Keratinocyte (primary cell): Measurements from ENCODE around the gene CA4. TPM values are rescaled to one million over a fixed set of nuclear protein-coding genes. Genes with fewer than 3 reads are reported as not detected.

ENCODE experiments used
- DNase-seq: peaks from one replicate; pipeline ENCODE4 v3.0.0-alpha.2; 2011; ENCODE audit warnings: low read depth, missing footprints, low spot score
- FAIRE-seq: peaks from 2 replicates; lab custom pipeline; 2011; peaks lifted over from hg19 to GRCh38; lab: Jason Lieb, UNC
- H2AFZ ChIP-seq: 2 replicates; pipeline ENCODE4 v1.6.0; 2012; ENCODE audit warnings: low read length, control low read depth, inconsistent platforms; ENCODE audit not compliant: control insufficient read depth
- H3K27ac ChIP-seq: 2 replicates; pipeline ENCODE4 v1.5.1; 2011; ENCODE audit warnings: low read length; ENCODE audit not compliant: control insufficient read depth, insufficient read depth
- H3K27me3 ChIP-seq: 3 replicates; pipeline ENCODE4 v1.6.0; 2011; ENCODE audit warnings: low read length; ENCODE audit not compliant: control insufficient read depth, insufficient read depth; ENCODE audit errors: extremely low read depth
- H3K36me3 ChIP-seq, 2 experiments: 2 replicates in 1 of 2; 3 replicates in 1 of 2; pipeline ENCODE4 v1.5.1; 2011; ENCODE audit warnings: low read length in 2 of 2, mild to moderate bottlenecking in 1 of 2; ENCODE audit not compliant: control insufficient read depth in 2 of 2, insufficient read depth in 2 of 2; ENCODE audit errors: extremely low read depth in 1 of 2
- H3K4me1 ChIP-seq: 3 replicates; pipeline ENCODE4 v1.5.1; 2011; ENCODE audit warnings: low read length; ENCODE audit not compliant: control insufficient read depth, insufficient read depth; ENCODE audit errors: extremely low read depth
- H3K4me2 ChIP-seq: 3 replicates; pipeline ENCODE4 v1.6.0; 2011; ENCODE audit warnings: low read depth, low read length; ENCODE audit not compliant: control insufficient read depth, insufficient read depth; ENCODE audit errors: extremely low read depth
- H3K4me3 ChIP-seq, 3 experiments: fragments of 200-600 bp in 1 of 3; sonication (generic) in 1 of 3; 2 replicates in 2 of 3; 3 replicates in 1 of 3; pipeline ENCODE4 v1.5.1; 2011 to 2016; ENCODE audit warnings: low read length in 3 of 3, mild to moderate bottlenecking in 3 of 3, control low read depth in 2 of 3, inconsistent platforms in 1 of 3, low read depth in 1 of 3, mixed read lengths in 1 of 3, mixed run types in 1 of 3, moderate library complexity in 1 of 3; ENCODE audit not compliant: control insufficient read depth in 2 of 3, insufficient read depth in 2 of 3; ENCODE audit errors: extremely low read depth in 1 of 3
- H3K79me2 ChIP-seq: 2 replicates; pipeline ENCODE4 v1.6.0; 2012; ENCODE audit warnings: low read length; ENCODE audit not compliant: control insufficient read depth, insufficient read depth
- H3K9ac ChIP-seq: 3 replicates; pipeline ENCODE4 v1.6.0; 2011; ENCODE audit warnings: low read length; ENCODE audit not compliant: control insufficient read depth, insufficient read depth; ENCODE audit errors: extremely low read depth
- H3K9me1 ChIP-seq: 3 replicates; pipeline ENCODE4 v1.6.0; 2011; ENCODE audit warnings: low read length; ENCODE audit not compliant: control insufficient read depth, insufficient read depth; ENCODE audit errors: extremely low read depth
- H3K9me3 ChIP-seq: 2 replicates; pipeline ENCODE4 v1.5.1; 2012; ENCODE audit warnings: low read depth, low read length; ENCODE audit not compliant: control insufficient read depth
- H4K20me1 ChIP-seq: 3 replicates; pipeline ENCODE4 v1.6.0; 2011; ENCODE audit warnings: low read length; ENCODE audit not compliant: control insufficient read depth, insufficient read depth; ENCODE audit errors: extremely low read depth
- CTCF ChIP-seq, 3 experiments: IDR thresholded peaks in 1 of 3; conservative IDR thresholded peaks in 1 of 3; optimal IDR thresholded peaks in 1 of 3; 2 replicates in 2 of 3; 3 replicates in 1 of 3; pipeline versions ENCODE3 to v1.5.1; 2011; ENCODE audit warnings: low read length in 3 of 3, mild to moderate bottlenecking in 3 of 3, moderate library complexity in 2 of 3, control low read depth in 1 of 3, inconsistent platforms in 1 of 3; ENCODE audit not compliant: insufficient read depth in 2 of 3; ENCODE audit errors: extremely low read depth in 1 of 3
- EZH2 ChIP-seq: IDR thresholded peaks from one replicate; pipeline ENCODE4 v1.6.1; 2012; ENCODE audit warnings: inconsistent platforms, mild to moderate bottlenecking, low read length, moderate library complexity
- dilution Hi-C: fragments of 300-500 bp; cut with MboI; formaldehyde crosslinking; loops from one replicate; pipeline ENCODE4 v1.7.0; 2020; ENCODE audit warnings: low sequenced_read_pairs; ENCODE audit not compliant: extremely low pct_ligation_motif_present
- polyA plus RNA-seq, 5 experiments: library from polyadenylated mRNA; depleted of rRNA in 3 of 5; stranded (reverse) in 3 of 5; stranded (forward) in 1 of 5; unstranded in 1 of 5; fragments of >200 nt; gene quantifications; 1 replicate in 1 of 5; 2 replicates in 3 of 5; 3 replicates in 1 of 5; pipeline versions ENCODE4 v1.2.1 to v1.2.3, GENCODE V29; 2011 to 2012; ENCODE audit warnings: missing spikeins in 2 of 5, low read depth in 1 of 5, low replicate concordance in 1 of 5

The CA4 gene
- polyA plus RNA-seq, 1 donor (not counting 4 experiments of a cell fraction or from before 2014, with no cell fraction given), result not detected

- no peak overlapping the region for H3K9ac ChIP-seq
- DNase-seq, result no peak
- no peaks in the 10 kb centered on the region for H3K9me1 ChIP-seq
- H3K4me1 ChIP-seq, result no peaks in the 10 kb centered on the region
- no peak overlapping the region for H3K4me2 ChIP-seq
- H3K4me3 ChIP-seq, result no peak overlapping the region
- TF ChIP-seq CTCF (optimal IDR thresholded peaks at IDR 0.05 in 1 of 3, IDR thresholded peaks at IDR 0.05 in 1 of 3, conservative IDR thresholded peaks at IDR 0.05 in 1 of 3; ENCODE audit: extremely low read depth in 1 of 3, insufficient read depth in 2 of 3, low read length in 3 of 3), result no peak
- TF ChIP-seq EZH2, result no peak
- dilution Hi-C loops, result no loop called here
- H3K27me3 ChIP-seq, result no peaks in the 10 kb centered on the region
- FAIRE-seq, result no peak
- H4K20me1 ChIP-seq, result no peaks in the 10 kb centered on the region
- no peaks in the 10 kb centered on the region for H3K36me3 ChIP-seq
- no peaks in the 10 kb centered on the region for H3K79me2 ChIP-seq
- H2AFZ ChIP-seq, result no peak overlapping the region
- H3K9me3 ChIP-seq, result no peaks in the 10 kb centered on the region
- H3K27ac ChIP-seq, result no peak overlapping the region
Measured at GRCh38 chr17:60108712-60109111, 41.1 kb upstream of the CA4 start.

GRCh38 chr17:60109161-60109560 lies 40.6 kb upstream of the CA4 start:
- H3K27ac ChIP-seq, result no peak overlapping the region
- no peaks in the 10 kb centered on the region for H3K9me1 ChIP-seq
- no peaks in the 10 kb centered on the region for H3K4me1 ChIP-seq
- H3K36me3 ChIP-seq, result no peaks in the 10 kb centered on the region
- DNase-seq (no peak), FAIRE-seq (no peak)
- TF ChIP-seq CTCF (optimal IDR thresholded peaks at IDR 0.05 in 1 of 3, IDR thresholded peaks at IDR 0.05 in 1 of 3, conservative IDR thresholded peaks at IDR 0.05 in 1 of 3; ENCODE audit: extremely low read depth in 1 of 3, insufficient read depth in 2 of 3, low read length in 3 of 3) (no peak), EZH2 (no peak)
- no peaks in the 10 kb centered on the region for H3K79me2 ChIP-seq
- H3K27me3 ChIP-seq, result no peaks in the 10 kb centered on the region
- no peak overlapping the region for H3K4me3 ChIP-seq
- H3K9ac ChIP-seq, result no peak overlapping the region
- no peak overlapping the region for H2AFZ ChIP-seq
- dilution Hi-C loops, result no loop called here
- H4K20me1 ChIP-seq, result no peaks in the 10 kb centered on the region
- no peaks in the 10 kb centered on the region for H3K9me3 ChIP-seq
- H3K4me2 ChIP-seq, result no peak overlapping the region
